ENCODE data around the gene NUDT8.
A peak's percentile ranks its signal among the peaks of the same experiment; 100 is the strongest.
"Not testable (repeated sequence)": the region's sequence is repeated elsewhere in the genome, so short reads cannot be mapped to it uniquely, and the experiment has no call there.

The NUDT8 gene

DNA sequence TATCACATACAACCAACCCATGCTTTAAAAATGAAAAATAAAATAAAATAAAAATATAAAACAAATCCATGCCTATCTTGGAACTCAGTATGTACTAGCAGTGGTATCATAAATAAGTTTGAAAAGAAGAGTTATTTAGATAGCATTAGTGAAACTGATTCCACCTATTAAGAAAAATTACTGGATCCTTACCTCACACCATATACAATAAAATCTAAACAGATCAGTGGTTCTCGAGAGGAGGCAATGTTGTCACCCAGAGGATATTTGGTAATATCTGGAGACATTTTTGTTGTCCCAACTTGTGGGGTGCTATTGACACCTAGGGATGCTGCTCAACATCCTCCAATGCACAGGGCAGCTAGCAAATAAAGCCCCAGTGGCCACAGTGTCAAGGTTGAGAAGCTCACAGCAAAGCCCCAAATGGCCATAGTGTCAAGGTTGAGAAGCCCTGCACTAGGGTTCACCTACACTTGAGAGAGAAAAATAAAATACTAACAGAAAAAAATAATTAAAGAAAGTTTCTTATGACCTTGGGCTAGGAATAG is 32.9 kb downstream of the NUDT8 start:
- ATAC-seq (replicated peaks) (no peak), DNase-seq (no peak)
- Mint-ChIP-seq H3K27ac (no peak overlapping the region), H3K9me3 (peaks cover 0 to 2% of the 10 kb centered on the region in 2 donors), H3K4me3 (no peak overlapping the region), H3K36me3 (peaks cover 2 to 3% of the 10 kb centered on the region in 2 donors), H3K4me1 (peaks cover 9 to 17% of the 10 kb centered on the region in 2 donors), H3K27me3 (peaks cover 0 to 7% of the 10 kb centered on the region in 2 donors)

DNA sequence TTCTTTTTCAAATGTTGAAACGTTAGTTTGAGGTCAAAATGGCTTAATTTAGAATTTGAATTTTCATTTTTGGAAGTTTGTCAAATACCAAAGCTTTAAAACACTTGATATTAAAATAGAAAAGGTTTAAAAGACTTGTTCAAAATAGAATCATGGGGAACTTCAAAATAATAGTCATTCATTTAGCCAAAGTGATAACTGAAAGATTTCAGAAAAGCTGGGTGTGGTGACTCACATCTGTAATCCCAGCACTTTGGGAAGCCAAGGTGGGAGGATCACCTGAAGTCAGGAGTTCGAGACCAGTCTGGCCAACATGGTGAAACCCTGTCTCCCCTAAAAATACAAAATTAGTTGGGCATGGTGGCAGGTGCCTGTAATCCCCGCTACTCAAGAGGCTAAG is 35.3 kb downstream of the NUDT8 start:
- H3K9me3 Mint-ChIP-seq = peaks cover 0 to 2% of the 10 kb centered on the region in 2 donors
- H3K36me3 Mint-ChIP-seq = peaks cover 9 to 11% of the 10 kb centered on the region in 2 donors
- no peak overlapping the region for H3K4me3 Mint-ChIP-seq
- no peak for DNase-seq
- peaks cover 6 to 13% of the 10 kb centered on the region in 2 donors for H3K4me1 Mint-ChIP-seq
- H3K27me3 Mint-ChIP-seq = no peaks in the 10 kb centered on the region
- ATAC-seq (replicated peaks) = no peak
- no peak overlapping the region for H3K27ac Mint-ChIP-seq

GRCh38 chr11:67593565-67593905 is 36.2 kb downstream of the NUDT8 start:
- H3K27ac Mint-ChIP-seq = no peak overlapping the region
- H3K4me3 Mint-ChIP-seq = no peak overlapping the region
- no peaks in the 10 kb centered on the region for H3K27me3 Mint-ChIP-seq
- DNase-seq (no peak), ATAC-seq (replicated peaks) (no peak)
- peaks cover 10 to 21% of the 10 kb centered on the region in 2 donors for H3K4me1 Mint-ChIP-seq
- H3K36me3 Mint-ChIP-seq = peaks cover 15 to 18% of the 10 kb centered on the region in 2 donors
- H3K9me3 Mint-ChIP-seq = peaks cover 0 to 2% of the 10 kb centered on the region in 2 donors

GRCh38 chr11:67592880-67593564 is 36.7 kb downstream of the NUDT8 start:
- Mint-ChIP-seq H3K9me3 (peaks cover 0 to 2% of the 10 kb centered on the region in 2 donors), H3K4me1 (peaks cover 14 to 25% of the 10 kb centered on the region in 2 donors), H3K4me3 (no peak overlapping the region), H3K27ac (peak overlapping the region; percentile 78), H3K27me3 (no peaks in the 10 kb centered on the region), H3K36me3 (peaks cover 19 to 22% of the 10 kb centered on the region in 2 donors)
- DNase-seq (no peak), ATAC-seq (replicated peaks) (no peak)

GRCh38 chr11:67588899-67589415 is 40.8 kb downstream of the NUDT8 start:
- not testable (repeated sequence) for ATAC-seq (replicated peaks)
- peaks cover 6 to 11% of the 10 kb centered on the region in 2 donors for H3K9me3 Mint-ChIP-seq
- H3K36me3 Mint-ChIP-seq = peaks cover 49 to 57% of the 10 kb centered on the region in 2 donors

DNA sequence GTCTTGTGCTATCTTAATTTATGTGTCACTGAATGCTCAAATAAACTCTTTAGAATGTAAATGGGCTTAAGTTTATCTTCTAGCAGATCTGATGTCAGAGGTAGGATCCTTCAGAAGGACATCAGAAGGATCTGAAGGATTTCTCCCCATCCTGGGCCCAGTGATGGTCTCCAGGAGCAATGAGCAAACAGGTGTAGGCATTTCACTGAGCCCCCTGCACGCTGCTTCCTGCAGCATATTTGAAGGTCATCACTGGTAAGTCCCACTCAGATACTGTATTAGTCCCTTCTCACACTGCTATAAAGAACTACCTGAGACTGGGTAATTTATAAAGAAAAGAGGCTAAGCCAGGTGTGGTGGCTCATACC is 41.6 kb downstream of the NUDT8 start:
- no peaks in the 10 kb centered on the region for H3K27me3 Mint-ChIP-seq
- peaks cover 6 to 11% of the 10 kb centered on the region in 2 donors for H3K9me3 Mint-ChIP-seq
- peaks cover 51 to 69% of the 10 kb centered on the region in 2 donors for H3K4me1 Mint-ChIP-seq
- H3K4me3 Mint-ChIP-seq = peak overlapping the region; percentile 30 to 62
- H3K27ac Mint-ChIP-seq = peak overlapping the region; percentile 94
- ATAC-seq (replicated peaks) (peak; percentile 72 to 75), DNase-seq (peak; percentile 53)
- peaks cover 49 to 57% of the 10 kb centered on the region in 2 donors for H3K36me3 Mint-ChIP-seq

More at GRCh38 chr11:67588899-67589415, 40.8 kb downstream of the NUDT8 start:
- Mint-ChIP-seq H3K4me3 (peak overlapping the region in 1 of 2 donors; percentile 41), H3K4me1 (peaks cover 48 to 65% of the 10 kb centered on the region in 2 donors), H3K27ac (peak overlapping the region; percentile 87)
- not testable (repeated sequence) for H3K27me3 Mint-ChIP-seq, DNase-seq

DNA sequence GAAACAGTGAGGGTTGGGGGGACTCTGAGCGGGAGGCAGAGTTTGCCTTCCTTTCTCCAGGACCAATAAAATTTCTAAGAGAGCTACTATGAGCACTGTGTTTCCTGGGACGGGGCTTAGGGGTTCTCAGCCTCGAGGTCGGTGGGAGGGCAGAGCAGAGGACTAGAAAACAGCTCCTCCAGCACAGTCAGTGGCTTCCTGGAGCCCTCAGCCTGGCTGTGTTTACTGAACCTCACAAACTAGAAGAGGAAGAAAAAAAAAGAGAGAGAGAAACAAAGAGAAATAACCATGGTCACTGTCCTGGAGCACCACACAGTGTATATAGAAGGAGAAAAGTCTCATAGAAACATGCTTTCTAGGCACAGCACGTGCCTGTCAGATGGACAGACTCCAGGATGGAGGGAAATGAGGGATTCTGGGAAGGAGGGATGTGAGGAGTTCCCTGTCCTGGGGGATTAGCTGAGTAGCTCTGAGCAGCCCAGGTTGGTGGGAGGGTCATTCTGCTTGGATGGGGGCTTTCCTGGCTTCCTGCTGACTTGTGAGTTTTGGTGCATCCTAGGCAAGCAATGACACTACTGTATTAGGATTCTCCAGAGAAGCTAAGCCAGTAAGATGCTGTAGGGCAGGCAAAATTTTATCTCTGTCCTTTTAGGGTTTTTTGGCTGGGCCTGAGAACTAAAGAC is 43.0 kb downstream of the NUDT8 start:
- H3K4me3 Mint-ChIP-seq = peak overlapping the region; percentile 42 to 96
- DNase-seq (no peak), ATAC-seq (replicated peaks) (no peak)
- peak overlapping the region; percentile 94 for H3K27ac Mint-ChIP-seq
- H3K27me3 Mint-ChIP-seq = no peaks in the 10 kb centered on the region
- H3K9me3 Mint-ChIP-seq = peaks cover 6 to 11% of the 10 kb centered on the region in 2 donors
- H3K4me1 Mint-ChIP-seq = peaks cover 59 to 80% of the 10 kb centered on the region in 2 donors
- peaks cover 49 to 57% of the 10 kb centered on the region in 2 donors for H3K36me3 Mint-ChIP-seq

DNA sequence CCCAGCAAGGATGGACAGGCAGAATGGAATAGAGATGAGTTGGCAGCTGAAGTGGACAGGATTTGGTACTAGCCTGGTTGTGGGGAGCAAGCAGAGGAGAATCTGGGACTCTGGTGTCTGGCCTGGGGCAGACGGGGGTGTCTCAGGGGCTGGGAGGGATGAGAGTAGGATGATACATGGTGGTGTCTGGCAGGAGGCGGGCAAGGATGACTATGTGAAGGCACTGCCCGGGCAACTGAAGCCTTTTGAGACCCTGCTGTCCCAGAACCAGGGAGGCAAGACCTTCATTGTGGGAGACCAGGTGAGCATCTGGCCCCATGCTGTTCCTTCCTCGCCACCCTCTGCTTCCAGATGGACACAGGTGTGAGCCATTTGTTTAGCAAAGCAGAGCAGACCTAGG is 43.8 kb downstream of the NUDT8 start:
- peak overlapping the region; percentile 95 to 96 for H3K4me3 Mint-ChIP-seq
- ATAC-seq (replicated peaks) = no peak

GRCh38 chr11:67584881-67585873 is 44.6 kb downstream of the NUDT8 start:
- DNase-seq = no peak
- Mint-ChIP-seq H3K9me3 (peaks cover 6 to 11% of the 10 kb centered on the region in 2 donors), H3K4me3 (peak overlapping the region; percentile 95 to 96), H3K27ac (peak overlapping the region; percentile 94), H3K36me3 (peaks cover 44 to 52% of the 10 kb centered on the region in 2 donors), H3K27me3 (no peaks in the 10 kb centered on the region), H3K4me1 (peaks cover 58 to 78% of the 10 kb centered on the region in 2 donors)
- no peak for ATAC-seq (replicated peaks)

More for the DNA sequence above, 43.8 kb downstream of the NUDT8 start:
- H3K27ac Mint-ChIP-seq = peak overlapping the region; percentile 94
- peaks cover 59 to 80% of the 10 kb centered on the region in 2 donors for H3K4me1 Mint-ChIP-seq
- peaks cover 6 to 11% of the 10 kb centered on the region in 2 donors for H3K9me3 Mint-ChIP-seq
- H3K27me3 Mint-ChIP-seq = no peaks in the 10 kb centered on the region
- H3K36me3 Mint-ChIP-seq = peaks cover 49 to 57% of the 10 kb centered on the region in 2 donors
- DNase-seq = no peak

GRCh38 chr11:67584205-67584880 is 45.4 kb downstream of the NUDT8 start:
- ATAC-seq (replicated peaks) = peak; percentile 11 to 18
- peak overlapping the region; percentile 94 for H3K27ac Mint-ChIP-seq
- H3K9me3 Mint-ChIP-seq = peaks cover 6 to 11% of the 10 kb centered on the region in 2 donors
- H3K36me3 Mint-ChIP-seq = peaks cover 41 to 47% of the 10 kb centered on the region in 2 donors
- peak; percentile 35 for DNase-seq
- peaks cover 61 to 78% of the 10 kb centered on the region in 2 donors for H3K4me1 Mint-ChIP-seq
- no peaks in the 10 kb centered on the region for H3K27me3 Mint-ChIP-seq
- peak overlapping the region; percentile 95 to 96 for H3K4me3 Mint-ChIP-seq

GRCh38 chr11:67583247-67584204 is 46.2 kb downstream of the NUDT8 start, which contains the start of gene GSTP1:
Gene GSTP1 (plus strand): TSS chr11:67583812. CDS start chr11:67583844, 32 bp downstream.
- peaks cover 6 to 11% of the 10 kb centered on the region in 2 donors for H3K9me3 Mint-ChIP-seq
- peak within 1 kb of the TSS; percentile 94 for H3K27ac Mint-ChIP-seq
- DNase-seq = peak; percentile 79
- H3K4me3 Mint-ChIP-seq = peak within 1 kb of the TSS; percentile 95 to 96
- no peaks in the 10 kb centered on the region for H3K27me3 Mint-ChIP-seq
- peaks cover 36 to 41% of the 10 kb centered on the region in 2 donors for H3K36me3 Mint-ChIP-seq
- ATAC-seq (replicated peaks) = peak; percentile 64 to 73
- H3K4me1 Mint-ChIP-seq = peaks cover 61 to 76% of the 10 kb centered on the region in 2 donors

- no peak overlapping the region for H3K27ac Mint-ChIP-seq
- peaks cover 28% of the 10 kb centered on the region in 2 donors for H3K36me3 Mint-ChIP-seq
- peaks cover 5 to 7% of the 10 kb centered on the region in 2 donors for H3K27me3 Mint-ChIP-seq
- H3K4me3 Mint-ChIP-seq = no peak overlapping the region
- DNase-seq (no peak), ATAC-seq (replicated peaks) (no peak)
- peaks cover 52 to 62% of the 10 kb centered on the region in 2 donors for H3K4me1 Mint-ChIP-seq
- H3K9me3 Mint-ChIP-seq = peaks cover 3 to 7% of the 10 kb centered on the region in 2 donors
These were observed 47.7 kb downstream of the NUDT8 start for GRCh38 chr11:67582011-67582410.

Measured in stimulated activated naive B cell treated with anti-CD40 and anti-IgM and Interleukin-4, amounts not matched to agents 10 μg/mL and 1 μg/mL and 100 μg/mL, for 72 hours (primary cell).